Urinary bladder (tissue), 4 donors: ENCODE measurements around the gene LZTR1. TPM values are rescaled to one million over a fixed set of nuclear protein-coding genes. Genes with fewer than 3 reads are reported as not detected.
"Not testable (repeated sequence)": the region's sequence is repeated elsewhere in the genome, so short reads cannot be mapped to it uniquely, and the experiment has no call there.

ENCODE experiments used
- DNase-seq: peaks from one replicate; pipeline ENCODE4 v3.0.0-alpha.2; 2015; ENCODE audit errors: extremely low spot score
- H3K27ac ChIP-seq: one replicate; pipeline ENCODE4 v1.5.1; 2013; ENCODE audit warnings: low read depth, mild to moderate bottlenecking, moderate library complexity
- H3K36me3 ChIP-seq: one replicate; pipeline ENCODE4 v1.6.1; 2013; ENCODE audit warnings: mild to moderate bottlenecking, moderate library complexity; ENCODE audit not compliant: insufficient read depth
- H3K4me1 ChIP-seq: one replicate; pipeline ENCODE4 v1.6.1; 2013; ENCODE audit warnings: mild to moderate bottlenecking, moderate library complexity; ENCODE audit not compliant: insufficient read depth
- H3K4me3 ChIP-seq: one replicate; pipeline ENCODE4 v1.5.1; 2013; ENCODE audit warnings: low read depth, low read length
- WGBS: extraction: QIAGEN DNeasy Blood & Tissue Kit; methylation state at CpG from one replicate; pipeline ENCODE4 v1.1.7; 2013; 5-methylcytosine and 5-hydroxymethylcytosine counted together
- polyA plus RNA-seq: library from polyadenylated mRNA; stranded (reverse); fragments of 200-250 nt; gene quantifications from one replicate; pipeline ENCODE4 v1.2.3, GENCODE V29; 2013
- total RNA-seq: library from RNA; depleted of rRNA; stranded (reverse); fragments of >200 nt; gene quantifications from one replicate; pipeline ENCODE4 v1.2.3, GENCODE V29; 2014
- donor health status: healthy with polysubstance abuse.
- donor health status: healthy.

Gene LZTR1
- total and polyA plus RNA-seq, 2 donors = 42.8 to 48.1 TPM

DNA sequence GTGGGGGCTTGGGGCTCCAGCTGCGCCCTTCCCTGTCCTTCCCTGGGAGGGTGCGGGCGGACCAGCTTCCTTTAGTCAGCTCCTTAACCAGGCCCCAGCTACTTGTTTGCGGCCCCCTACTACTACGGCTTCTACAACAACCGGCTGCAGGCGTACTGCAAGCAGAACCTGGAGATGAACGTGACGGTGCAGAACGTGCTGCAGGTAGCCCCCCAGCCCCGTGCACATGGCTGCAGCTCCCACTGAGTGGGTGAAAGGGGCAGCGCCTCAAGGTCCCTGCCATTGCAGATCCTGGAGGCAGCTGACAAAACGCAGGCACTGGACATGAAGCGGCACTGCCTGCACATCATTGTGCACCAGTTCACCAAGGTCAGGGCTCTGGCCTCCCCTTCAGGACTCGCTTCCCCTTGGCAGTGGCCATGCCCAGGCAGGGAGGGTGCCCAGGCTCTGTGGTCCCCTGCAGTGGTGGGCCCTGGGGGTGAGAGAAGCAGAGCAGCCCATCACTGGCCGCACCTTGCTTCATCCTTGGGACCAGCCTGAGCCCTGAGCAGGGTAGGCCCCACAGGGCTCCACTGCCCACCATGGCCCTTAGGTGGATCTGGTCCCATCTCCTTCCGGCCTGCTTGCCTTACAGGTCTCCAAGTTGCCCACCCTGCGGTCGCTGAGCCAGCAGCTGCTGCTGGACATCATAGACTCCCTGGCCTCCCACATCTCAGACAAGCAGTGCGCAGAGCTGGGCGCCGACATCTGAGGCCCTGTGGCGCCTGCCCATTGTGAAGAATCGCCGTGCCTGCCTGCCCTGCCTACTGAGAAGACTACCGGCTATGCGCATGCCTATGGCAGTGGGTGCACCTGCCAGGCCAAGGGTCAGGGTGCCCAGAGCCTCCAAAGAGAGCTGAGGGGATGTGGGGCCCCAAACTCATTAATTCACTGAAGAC lies 14.8 kb downstream of the LZTR1 start:
- no peak overlapping the region for H3K27ac ChIP-seq
- WGBS = 89% methylated on average over 27 of the region's 27 CpGs
- H3K4me1 ChIP-seq = no peaks in the 10 kb centered on the region
- no peak for DNase-seq
- H3K36me3 ChIP-seq = no peaks in the 10 kb centered on the region
- H3K4me3 ChIP-seq = no peak overlapping the region

DNA sequence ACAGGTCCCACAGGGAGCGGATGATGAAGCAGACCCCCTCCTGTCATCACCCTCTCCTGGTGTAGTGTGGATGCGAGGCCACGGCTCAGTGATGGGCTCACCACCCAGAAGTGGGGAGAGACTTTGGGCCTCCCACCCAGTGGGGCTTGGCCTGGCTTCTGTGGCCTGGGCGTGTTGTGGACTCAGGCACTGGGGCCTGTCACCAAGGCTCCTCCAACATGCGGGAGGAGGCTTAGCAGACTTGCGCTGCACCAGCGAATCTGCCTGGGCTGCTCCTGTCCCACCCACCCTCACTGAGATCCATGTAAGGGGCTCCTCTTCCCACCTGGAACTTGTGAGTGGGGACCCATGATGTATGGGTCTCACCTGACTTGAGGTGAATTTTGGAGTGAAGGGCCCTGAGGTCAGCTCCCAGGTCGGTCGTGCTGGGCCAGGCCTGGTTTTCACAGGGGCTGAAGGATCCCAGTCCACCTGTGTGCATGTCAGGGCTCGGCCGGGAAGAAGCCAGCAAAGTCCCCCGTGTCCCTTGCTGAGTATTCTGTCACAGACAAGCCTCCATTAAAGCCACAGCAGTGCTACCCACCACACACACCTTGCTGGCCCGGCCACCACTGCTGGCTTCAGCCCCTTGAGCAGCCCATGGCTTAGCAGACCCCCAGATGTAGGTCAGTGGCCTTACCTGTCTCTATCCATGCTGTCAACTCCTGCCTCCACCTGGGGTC lies 15.6 kb downstream of the LZTR1 start:
- no peak overlapping the region for H3K27ac ChIP-seq
- H3K4me1 ChIP-seq = no peaks in the 10 kb centered on the region
- 75% methylated on average over 13 of the region's 13 CpGs for WGBS
- H3K36me3 ChIP-seq = no peaks in the 10 kb centered on the region
- no peak overlapping the region for H3K4me3 ChIP-seq
- DNase-seq = no peak

DNA sequence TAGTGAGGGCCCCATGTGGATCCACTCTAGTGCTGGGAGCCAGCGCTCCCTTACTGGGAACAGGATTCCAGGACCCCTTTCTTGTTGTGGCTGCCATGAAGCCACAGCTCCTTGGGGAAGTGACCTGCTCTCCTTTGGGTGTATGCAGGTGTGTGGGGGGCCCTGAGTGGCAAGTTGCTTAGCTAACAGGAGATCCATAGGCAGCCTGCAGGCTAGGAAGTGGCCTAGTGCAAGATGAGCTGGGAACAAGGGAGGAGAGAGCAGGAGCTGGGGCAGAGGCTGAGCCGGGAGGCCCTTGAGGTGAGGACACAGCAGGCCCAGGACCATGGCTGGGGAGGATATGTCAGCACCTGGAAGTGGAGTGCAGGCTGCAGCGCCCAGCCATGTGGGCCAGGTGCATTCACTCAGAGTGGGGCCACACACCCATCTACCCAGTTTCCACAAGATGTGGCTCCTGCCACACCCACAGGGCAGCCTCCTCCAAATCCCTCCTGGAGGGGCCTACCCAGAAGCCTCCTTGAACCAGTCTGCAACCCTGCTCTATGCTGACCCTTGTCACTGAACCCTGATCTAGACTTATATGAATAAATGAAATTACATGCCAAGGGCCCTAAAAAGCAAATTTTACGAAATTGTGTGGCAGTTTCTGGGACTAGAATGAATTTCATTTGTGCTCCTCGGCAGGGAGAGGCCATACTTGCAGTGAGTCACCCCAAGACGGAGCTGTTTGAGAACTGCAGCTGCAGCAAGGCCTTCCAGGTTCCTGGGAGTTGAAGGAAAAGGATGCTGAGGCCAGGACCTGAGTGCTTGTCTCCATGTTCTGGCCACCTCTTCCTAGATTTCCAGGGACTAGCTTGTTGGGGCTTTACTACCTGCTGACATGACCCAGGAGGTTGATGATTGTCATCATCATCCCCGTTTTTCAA lies 16.6 kb downstream of the LZTR1 start:
- H3K36me3 ChIP-seq = no peaks in the 10 kb centered on the region
- no peak overlapping the region for H3K4me3 ChIP-seq
- WGBS = 59% methylated on average over 7 of the region's 7 CpGs
- no peak overlapping the region for H3K27ac ChIP-seq
- peaks cover 2% of the 10 kb centered on the region for H3K4me1 ChIP-seq
- DNase-seq = no peak

DNA sequence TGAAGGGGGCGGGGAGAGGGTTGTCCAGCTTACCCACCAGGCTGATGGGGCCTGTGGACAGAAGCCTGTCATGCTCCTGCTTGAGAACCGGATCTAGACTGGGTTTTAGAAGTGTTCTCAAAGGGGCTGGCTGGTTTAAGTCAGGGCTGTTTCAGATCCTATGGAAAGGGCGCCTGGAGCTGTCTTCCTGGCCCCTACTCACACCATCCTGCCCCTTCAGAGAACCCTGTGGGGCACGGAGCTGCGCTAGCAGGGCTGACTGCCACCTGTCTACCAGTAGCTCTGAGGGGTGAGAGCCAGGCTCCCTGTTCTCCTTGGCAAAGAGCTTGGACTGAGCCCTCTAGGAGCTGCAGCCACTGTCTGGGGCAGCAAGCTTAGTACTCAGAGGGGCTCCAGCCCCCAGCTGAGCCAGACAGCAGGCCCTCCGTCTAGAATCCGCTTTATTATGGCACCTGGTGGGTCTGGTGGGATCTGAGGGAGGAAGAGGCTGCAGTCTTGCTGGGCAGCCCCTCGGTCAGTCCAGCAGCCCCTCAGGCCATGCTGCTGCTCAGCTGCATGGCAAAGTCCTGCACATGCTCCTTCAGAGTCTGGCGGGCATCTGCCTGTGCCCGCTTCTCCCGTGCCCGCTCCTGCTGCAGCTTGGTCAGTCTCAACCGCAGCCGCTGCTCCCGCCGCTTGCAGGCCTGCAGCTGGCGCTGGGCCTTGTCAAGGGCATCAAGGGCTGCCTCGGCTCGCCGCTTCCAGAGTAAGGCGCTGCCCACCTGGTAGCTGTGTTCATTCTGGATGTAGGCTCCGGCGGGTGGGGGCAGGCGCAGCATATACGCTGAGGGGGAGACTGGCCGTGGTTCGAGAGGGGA lies 17.5 kb downstream of the LZTR1 start:
- Histone ChIP-seq H3K4me1 (peaks cover 2% of the 10 kb centered on the region), H3K27ac (no peak overlapping the region), H3K4me3 (no peak overlapping the region), H3K36me3 (no peaks in the 10 kb centered on the region)
- 88% methylated on average over 27 of the region's 27 CpGs for WGBS
- no peak for DNase-seq

DNA sequence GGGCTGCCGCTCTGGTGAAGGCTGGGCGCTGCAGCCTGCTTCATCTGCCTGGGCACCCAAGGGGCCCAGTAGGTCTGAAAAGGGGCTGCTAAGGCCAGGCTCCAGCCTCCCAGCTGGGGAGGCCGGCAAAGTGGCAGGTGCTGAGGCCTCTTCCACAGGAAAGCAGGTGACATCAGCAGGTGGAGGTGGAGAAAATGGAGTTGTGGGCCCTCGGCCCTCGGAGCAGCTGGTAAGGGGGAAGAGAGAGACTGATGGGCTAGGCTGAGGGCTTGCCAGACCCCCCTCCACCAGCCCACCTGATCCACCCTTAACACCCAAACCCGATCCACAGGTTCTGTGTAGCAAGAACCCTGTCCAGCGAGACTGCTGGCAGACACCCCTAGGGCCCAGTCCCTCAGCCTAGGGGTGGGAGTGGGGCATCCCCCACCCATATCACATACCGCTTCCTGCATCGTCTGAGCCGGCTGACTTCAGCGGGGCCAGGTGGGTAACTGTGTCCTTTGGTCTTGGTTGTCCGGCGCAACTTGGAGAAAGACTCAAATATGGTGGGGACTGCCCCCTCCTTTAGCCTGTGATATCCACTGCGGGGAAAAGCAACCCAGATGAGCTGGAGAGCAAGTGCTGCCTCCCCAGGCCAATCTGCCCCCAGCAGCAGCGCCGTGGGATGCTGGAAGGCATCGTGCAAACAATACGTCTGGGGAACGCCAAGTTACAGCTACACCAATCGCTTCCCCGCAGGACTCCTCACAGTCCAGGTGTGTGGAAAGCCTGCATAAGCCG lies 18.3 kb downstream of the LZTR1 start:
- peaks cover 2% of the 10 kb centered on the region for H3K4me1 ChIP-seq
- H3K36me3 ChIP-seq = no peaks in the 10 kb centered on the region
- DNase-seq = no peak
- peak overlapping the region; percentile 25 for H3K27ac ChIP-seq
- H3K4me3 ChIP-seq = peak overlapping the region; percentile 75
- WGBS = 45% methylated on average over 22 of the region's 22 CpGs

DNA sequence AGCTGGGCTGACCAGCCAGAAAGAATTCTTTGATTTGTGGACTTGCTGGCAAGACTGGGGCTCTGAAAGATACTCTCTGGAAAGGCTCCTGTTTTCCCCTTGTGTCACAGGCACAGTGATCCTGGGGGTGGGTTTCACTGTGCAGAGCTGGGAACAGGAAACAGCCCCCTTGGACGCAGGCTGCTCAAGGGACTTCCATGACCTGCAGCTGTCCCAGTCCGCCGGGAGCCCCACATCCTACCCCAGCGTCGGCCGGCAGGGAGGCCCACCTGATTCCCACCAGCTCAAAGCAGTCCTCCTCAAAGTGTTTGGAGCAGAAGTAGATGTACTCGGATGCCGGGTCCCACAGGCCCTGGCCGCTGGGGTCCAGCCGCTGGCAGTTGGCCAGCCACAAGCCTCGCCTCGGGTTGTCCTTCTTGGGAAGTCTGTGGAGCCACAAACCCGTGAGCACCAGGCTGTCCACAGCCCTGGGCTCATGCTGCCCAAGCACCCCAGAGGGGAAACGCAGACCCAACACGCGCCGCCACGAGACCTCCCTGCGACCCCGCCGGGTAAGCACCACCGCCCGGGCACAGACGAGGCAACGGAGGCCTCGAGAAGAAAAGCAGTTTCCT lies 19.0 kb downstream of the LZTR1 start:
- WGBS = 2% methylated on average over 26 of the region's 26 CpGs
- Histone ChIP-seq H3K27ac (peak overlapping the region; percentile 99), H3K4me1 (peaks cover 2% of the 10 kb centered on the region), H3K4me3 (peak overlapping the region; percentile 75), H3K36me3 (no peaks in the 10 kb centered on the region)
- DNase-seq = no peak

DNA sequence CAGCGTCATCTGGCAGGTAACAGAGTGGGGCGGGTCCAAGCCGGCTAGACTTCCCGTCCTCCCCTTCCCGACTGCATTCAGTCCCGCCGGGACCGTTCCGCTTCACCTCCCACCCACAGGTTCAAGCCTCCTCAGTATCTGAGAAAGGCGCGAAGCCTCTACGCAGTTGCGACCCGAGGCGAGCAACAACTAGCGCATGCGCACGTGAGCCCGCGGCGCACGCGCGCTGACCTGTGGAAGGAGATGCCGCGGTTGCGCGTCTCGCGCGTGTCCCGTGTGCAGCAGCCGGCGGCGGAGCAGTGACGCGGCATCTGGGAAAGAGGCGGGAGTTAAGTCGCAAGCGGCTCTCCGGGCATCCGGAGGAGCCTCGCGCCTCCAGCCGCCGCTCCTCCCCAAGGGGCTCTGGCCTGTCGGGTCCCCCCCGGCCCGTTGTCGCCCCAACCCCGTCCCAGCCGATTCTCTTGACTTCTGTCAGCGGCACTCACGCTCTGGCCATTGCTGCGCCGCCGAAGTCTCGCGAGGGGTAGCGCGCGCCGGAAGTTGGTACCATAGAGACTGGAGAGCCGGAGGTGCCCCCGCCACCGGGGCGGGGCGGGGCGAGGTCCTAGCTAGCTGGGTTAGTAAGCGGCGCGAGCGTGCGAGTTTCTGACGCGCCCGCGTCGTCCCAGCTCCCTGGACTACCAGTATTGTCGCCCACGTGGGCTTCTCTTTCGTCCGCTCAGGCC lies 19.7 kb downstream of the LZTR1 start, which contains the start of gene THAP7:
THAP7 (minus strand) TSS at position 518 of the 725 bp plus-strand sequence; CDS start at position 311, 207 bp downstream.
- WGBS = under 1% methylated on average over 83 of the region's 83 CpGs
- DNase-seq = peak; percentile 87
- Histone ChIP-seq H3K27ac (peak within 1 kb of the TSS; percentile 99), H3K4me1 (peaks cover 2% of the 10 kb centered on the region), H3K4me3 (peak within 1 kb of the TSS; percentile 75), H3K36me3 (no peaks in the 10 kb centered on the region)

DNA sequence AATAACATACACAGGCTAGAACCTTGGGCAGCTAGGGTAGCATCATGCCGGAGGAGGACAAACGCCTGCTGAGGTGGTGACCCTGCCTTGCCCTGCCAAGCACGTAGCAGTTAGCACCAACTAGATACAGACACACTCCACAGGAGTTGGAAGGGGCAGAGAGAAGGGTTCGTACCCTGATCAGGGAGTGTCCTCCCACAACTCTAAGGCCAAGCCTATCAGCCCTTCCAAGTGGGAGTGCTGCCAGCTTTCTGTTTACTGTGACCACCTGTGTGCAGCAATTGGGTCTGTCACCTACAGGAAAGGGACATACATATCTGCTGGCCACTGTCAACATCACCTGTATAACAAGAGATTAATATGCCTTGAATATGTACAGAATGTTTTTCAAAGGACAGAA lies 21.7 kb downstream of the LZTR1 start:
- Histone ChIP-seq H3K27ac (no peak overlapping the region), H3K36me3 (no peaks in the 10 kb centered on the region), H3K4me1 (peaks cover 2% of the 10 kb centered on the region), H3K4me3 (no peak overlapping the region)
- WGBS = 70% methylated on average over 4 of the region's 4 CpGs
- no peak for DNase-seq

DNA sequence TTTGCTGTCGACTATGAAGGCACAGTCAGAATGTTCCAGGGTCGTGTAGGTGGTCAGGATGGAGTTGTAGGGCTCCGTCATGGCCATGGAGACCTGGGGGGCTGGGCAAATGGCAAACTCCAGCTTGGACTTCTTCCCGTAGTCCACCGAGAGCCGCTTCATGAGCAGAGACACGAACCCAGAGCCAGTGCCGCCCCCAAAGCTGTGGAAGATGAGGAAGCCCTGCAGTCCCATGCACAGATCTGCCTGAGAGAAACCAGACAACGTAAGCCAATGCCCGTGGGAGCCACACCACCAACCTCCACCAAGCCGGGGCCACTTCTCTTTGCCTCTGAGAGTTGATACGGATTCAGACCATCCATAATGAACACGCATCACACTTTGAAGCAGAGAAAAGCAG lies 27.1 kb downstream of the LZTR1 start:
- 86% methylated on average over 13 of the region's 13 CpGs for WGBS
- not testable (repeated sequence) for H3K4me3 ChIP-seq, DNase-seq

DNA sequence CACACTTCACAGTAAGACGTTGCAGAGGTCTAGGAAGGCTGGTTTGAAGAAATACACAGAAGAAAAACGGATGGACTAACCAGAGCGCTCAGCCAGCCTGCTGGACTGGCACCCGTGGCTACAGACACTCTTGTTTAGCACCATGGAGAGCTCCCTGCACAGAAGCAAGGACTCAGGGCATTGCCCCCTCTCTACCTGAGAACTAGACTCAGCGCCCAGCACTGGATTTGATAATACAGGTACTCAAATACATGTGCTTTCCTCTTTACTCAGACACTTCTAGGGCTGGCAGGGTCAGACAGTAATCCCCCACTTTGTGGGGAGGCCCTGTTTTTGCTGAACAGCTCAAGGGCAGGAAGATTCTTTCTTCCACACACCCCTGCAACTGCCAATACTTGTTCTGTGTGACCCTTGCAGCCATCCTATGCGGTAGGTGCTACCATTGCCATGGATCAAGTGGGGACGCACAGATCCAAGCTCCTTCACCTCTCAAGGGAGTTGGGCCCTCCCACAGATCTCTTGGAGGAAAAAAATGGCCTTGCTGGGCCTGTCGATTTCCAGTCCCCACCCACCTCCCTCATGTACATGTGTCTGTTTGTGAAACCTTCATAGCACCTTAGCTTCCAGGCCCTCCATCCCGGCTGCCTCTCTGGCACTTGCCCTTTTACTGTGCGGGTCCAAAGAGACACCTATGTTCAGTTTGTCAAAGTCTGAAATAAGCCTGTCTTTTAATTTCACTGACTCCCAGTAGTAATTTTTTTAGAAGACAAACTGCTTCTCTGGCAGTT lies 27.7 kb downstream of the LZTR1 start:
- no peaks in the 10 kb centered on the region for H3K4me1 ChIP-seq

More for the DNA sequence above, 27.1 kb downstream of the LZTR1 start:
- H3K27ac ChIP-seq, H3K4me1 ChIP-seq, H3K36me3 ChIP-seq: not testable (repeated sequence)

More for the DNA sequence above, 27.7 kb downstream of the LZTR1 start:
- no peak overlapping the region for H3K27ac ChIP-seq
- no peaks in the 10 kb centered on the region for H3K36me3 ChIP-seq
- no peak for DNase-seq
- 51% methylated on average over 10 of the region's 10 CpGs for WGBS
- no peak overlapping the region for H3K4me3 ChIP-seq
